ENCODE measurements around the gene TTLL10.
"Not testable (repeated sequence)": the region's sequence is repeated elsewhere in the genome, so short reads cannot be mapped to it uniquely, and the experiment has no call there.

Gene TTLL10

GRCh38 chr1:1189111-1189510, 15.4 kb downstream of the TTLL10 start:
- no peak overlapping the region for H3K4me3 ChIP-seq (ENCODE audit: severe bottlenecking)
- H3K4me1 ChIP-seq (ENCODE audit: insufficient read depth, poor library complexity, severe bottlenecking) = no peaks in the 10 kb centered on the region
- no peaks in the 10 kb centered on the region for H3K27me3 ChIP-seq (ENCODE audit: insufficient read depth, poor library complexity, severe bottlenecking)
- ATAC-seq (ENCODE audit: low read depth) (no peak), DNase-seq (ENCODE audit: low spot score) (no peak)
- H3K9me3 ChIP-seq (ENCODE audit: severe bottlenecking) = no peaks in the 10 kb centered on the region
- H3K36me3 ChIP-seq (ENCODE audit: low read depth) = no peaks in the 10 kb centered on the region
- no peak overlapping the region for H3K27ac ChIP-seq (ENCODE audit: poor library complexity, severe bottlenecking)
- no peak for TF ChIP-seq CTCF (IDR thresholded peaks at IDR 0.05; ENCODE audit: poor library complexity, severe bottlenecking)

DNA sequence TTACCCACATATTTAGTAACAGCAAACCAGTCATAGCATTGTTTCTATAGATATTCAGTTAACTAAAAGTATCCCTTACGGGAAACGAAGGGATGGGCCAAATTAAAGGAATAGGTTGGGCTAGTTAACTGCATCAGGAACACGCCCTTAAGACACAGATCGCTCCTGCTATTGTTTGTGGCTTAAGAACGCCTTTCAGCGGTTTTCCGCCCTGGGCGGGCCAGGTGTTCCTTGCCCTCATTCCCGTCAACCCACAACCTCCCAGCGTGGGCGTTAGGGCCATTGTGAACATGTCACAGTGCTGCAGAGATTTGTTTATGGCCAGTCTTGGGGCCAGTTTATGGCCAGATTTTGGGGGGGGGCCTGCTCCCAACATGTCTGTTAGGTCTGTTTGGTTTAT, 18.1 kb downstream of the TTLL10 start:
- H3K4me3 ChIP-seq (ENCODE audit: severe bottlenecking) = no peak overlapping the region
- H3K27ac ChIP-seq (ENCODE audit: poor library complexity, severe bottlenecking) = no peak overlapping the region
- DNase-seq (ENCODE audit: low spot score) (no peak), ATAC-seq (ENCODE audit: low read depth) (no peak)
- H3K4me1 ChIP-seq (ENCODE audit: insufficient read depth, poor library complexity, severe bottlenecking) = no peaks in the 10 kb centered on the region
- H3K9me3 ChIP-seq (ENCODE audit: severe bottlenecking) = no peaks in the 10 kb centered on the region
- H3K27me3 ChIP-seq (ENCODE audit: insufficient read depth, poor library complexity, severe bottlenecking) = no peaks in the 10 kb centered on the region
- no peaks in the 10 kb centered on the region for H3K36me3 ChIP-seq (ENCODE audit: low read depth)
- no peak for TF ChIP-seq CTCF (IDR thresholded peaks at IDR 0.05; ENCODE audit: poor library complexity, severe bottlenecking)

DNA sequence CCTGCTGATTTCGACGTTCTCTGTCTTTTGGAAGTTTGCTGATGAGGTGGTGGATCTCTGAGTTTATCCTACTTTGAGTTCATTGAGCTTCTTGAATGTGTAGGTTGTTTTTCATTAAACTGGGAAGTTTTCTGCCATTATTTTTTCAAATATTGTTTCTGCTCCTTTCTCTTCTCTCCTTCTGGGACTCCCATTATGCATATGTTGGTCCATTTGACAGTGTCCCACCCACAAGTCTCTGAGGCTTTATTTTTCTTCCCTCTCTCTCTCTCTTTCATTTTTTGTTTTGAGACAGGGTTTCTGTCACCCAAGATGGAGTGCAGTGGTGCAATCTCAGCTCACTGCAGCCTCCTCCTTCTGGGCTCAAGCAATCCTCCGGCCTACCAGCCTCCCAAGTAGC, 21.0 kb downstream of the TTLL10 start:
- no peaks in the 10 kb centered on the region for H3K27me3 ChIP-seq (ENCODE audit: insufficient read depth, poor library complexity, severe bottlenecking)
- ATAC-seq (ENCODE audit: low read depth) (no peak), DNase-seq (ENCODE audit: low spot score) (no peak)
- H3K36me3 ChIP-seq (ENCODE audit: low read depth) = no peaks in the 10 kb centered on the region
- H3K27ac ChIP-seq (ENCODE audit: poor library complexity, severe bottlenecking) = no peak overlapping the region
- no peaks in the 10 kb centered on the region for H3K4me1 ChIP-seq (ENCODE audit: insufficient read depth, poor library complexity, severe bottlenecking)
- no peaks in the 10 kb centered on the region for H3K9me3 ChIP-seq (ENCODE audit: severe bottlenecking)
- no peak for TF ChIP-seq CTCF (IDR thresholded peaks at IDR 0.05; ENCODE audit: poor library complexity, severe bottlenecking)
- no peak overlapping the region for H3K4me3 ChIP-seq (ENCODE audit: severe bottlenecking)

DNA sequence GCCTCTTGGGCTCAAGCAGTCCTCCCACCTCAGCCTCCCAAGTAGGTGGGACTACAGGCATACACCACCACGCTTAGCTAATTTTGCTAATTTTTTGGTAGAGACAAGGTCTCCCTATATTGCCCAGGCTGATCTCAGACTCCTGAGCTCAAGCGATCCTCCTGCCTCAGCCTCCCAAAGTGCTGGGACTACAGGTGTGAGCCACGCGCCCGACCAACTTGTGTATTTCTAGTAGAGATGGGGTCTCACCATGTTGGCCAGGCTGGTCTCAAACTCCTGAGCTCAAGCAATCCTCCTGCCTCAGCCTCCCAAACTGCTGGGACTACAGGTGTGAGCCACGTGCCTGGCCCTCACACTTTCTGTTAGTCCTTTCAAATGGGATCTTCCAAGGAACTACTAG, 22.0 kb downstream of the TTLL10 start:
- not testable (repeated sequence) for DNase-seq (ENCODE audit: low spot score); H3K4me1 ChIP-seq (ENCODE audit: insufficient read depth, poor library complexity, severe bottlenecking); ATAC-seq (ENCODE audit: low read depth); H3K36me3 ChIP-seq (ENCODE audit: low read depth); H3K27ac ChIP-seq (ENCODE audit: poor library complexity, severe bottlenecking); H3K4me3 ChIP-seq (ENCODE audit: severe bottlenecking); H3K9me3 ChIP-seq (ENCODE audit: severe bottlenecking); H3K27me3 ChIP-seq (ENCODE audit: insufficient read depth, poor library complexity, severe bottlenecking)

- H3K27ac ChIP-seq (ENCODE audit: poor library complexity, severe bottlenecking) = no peak overlapping the region
These were observed 22.9 kb downstream of the TTLL10 start for GRCh38 chr1:1196431-1197187.

More at GRCh38 chr1:1196431-1197187, 22.9 kb downstream of the TTLL10 start:
- TF ChIP-seq CTCF (IDR thresholded peaks at IDR 0.05; ENCODE audit: poor library complexity, severe bottlenecking) = no peak
- no peaks in the 10 kb centered on the region for H3K9me3 ChIP-seq (ENCODE audit: severe bottlenecking)
- no peaks in the 10 kb centered on the region for H3K36me3 ChIP-seq (ENCODE audit: low read depth)
- H3K4me1 ChIP-seq (ENCODE audit: insufficient read depth, poor library complexity, severe bottlenecking) = no peaks in the 10 kb centered on the region
- DNase-seq (ENCODE audit: low spot score) (peak; percentile 55), ATAC-seq (ENCODE audit: low read depth) (no peak)
- no peaks in the 10 kb centered on the region for H3K27me3 ChIP-seq (ENCODE audit: insufficient read depth, poor library complexity, severe bottlenecking)
- no peak overlapping the region for H3K4me3 ChIP-seq (ENCODE audit: severe bottlenecking)

All from RWPE2 (cell line).